Psoas muscle (tissue), 8 donors: Measurements from ENCODE around the gene MMP25. TPM values are rescaled to one million over a fixed set of nuclear protein-coding genes. Genes with fewer than 3 reads are reported as not detected.

Experiments used
- ATAC-seq, 4 donors: fragments of 200-7000 bp; cut with Tn5 transposase; one replicate each; pipeline ENCODE4 v1.9.1; 2020; ENCODE audit warnings: moderate library complexity in 3 of 4, mild to moderate bottlenecking in 2 of 4
- DNase-seq, 2 donors: peaks; one replicate each; pipeline ENCODE4 v3.0.0-alpha.2; 2020
- H3K27ac ChIP-seq: fragments of 200-600 bp; one replicate; pipeline ENCODE4 v1.8.0; 2022
- H3K27me3 ChIP-seq, 3 donors: fragments of 200-600 bp in 1 of 3; one replicate each; pipeline versions ENCODE4 v1.6.1 to v1.8.0; 2013 to 2022; ENCODE audit warnings: low read length in 2 of 3, mild to moderate bottlenecking in 2 of 3, moderate library complexity in 1 of 3; ENCODE audit not compliant: insufficient read depth in 3 of 3
- H3K36me3 ChIP-seq, 2 donors: fragments of 200-600 bp in 1 of 2; one replicate each; pipeline versions ENCODE4 v1.6.1 to v1.8.0; 2013 to 2022; ENCODE audit warnings: low read depth in 1 of 2, mild to moderate bottlenecking in 1 of 2, moderate library complexity in 1 of 2; ENCODE audit not compliant: insufficient read depth in 1 of 2
- H3K4me1 ChIP-seq: fragments of 200-600 bp; one replicate; pipeline ENCODE4 v1.8.0; 2022
- H3K4me3 ChIP-seq: fragments of 200-600 bp; one replicate; pipeline ENCODE4 v1.8.0; 2022; ENCODE audit warnings: mild to moderate bottlenecking
- H3K9me3 ChIP-seq: fragments of 200-600 bp; one replicate; pipeline ENCODE4 v1.8.0; 2022
- CTCF ChIP-seq: fragments of 200-600 bp; IDR thresholded peaks from one replicate; pipeline ENCODE4 v1.8.0; 2022; ENCODE audit warnings: antibody characterized with exemption
- WGBS, 3 donors: extraction: QIAGEN DNeasy Blood & Tissue Kit; methylation state at CpG; one replicate each; pipeline versions ENCODE4 v1.1.6 to v1.1.7; 2013; 5-methylcytosine and 5-hydroxymethylcytosine counted together
- intact Hi-C, 2 donors: fragments of 100-400 bp; cut with DNase I; formaldehyde crosslinking; loops; one replicate each; pipeline versions ENCODE4 v1.11.0 to v1.14.2; 2022
- polyA plus RNA-seq, 3 donors: library from polyadenylated mRNA; stranded (reverse); fragments of 200-250 nt; gene quantifications; one replicate each; pipeline ENCODE4 v1.2.3, GENCODE V29; 2013
- total RNA-seq, 4 donors: library from RNA; stranded (reverse); fragmentation: NEBNext Ultra II Directional in 2 of 4; extraction: Animal tissue kit (Norgen Biotek cat#: 25700) in 2 of 4; gene quantifications; one replicate each; pipeline versions ENCODE4 v1.2.1 to v1.2.4, GENCODE V29; 2021 to 2023
- donor health status: healthy with polysubstance abuse.
- donor health status: DM: no; HTN: no; CAD: no; lungs with moderate emphysema.
- donor health status: Bipolar disorder and iron deficiency.
- donor health status: healthy.
- donor health status: DM: yes; HTN: yes; CAD: no.
- donor health status: DM: no; HTN: no; CAD: no.
- donor health status: DM: no; HTN: no; CAD: no.
- donor health status: DM: yes; HTN: yes; CAD: no.

Gene MMP25
- total and polyA plus RNA-seq, 7 donors, result 0.13 to 2.3 (median 1.0) TPM

- H3K27me3 ChIP-seq, result no peaks in the 10 kb centered on the region
- no peak overlapping the region for H3K4me3 ChIP-seq
- H3K36me3 ChIP-seq, result peaks cover 0 to 13% of the 10 kb centered on the region in 2 donors
- H3K4me1 ChIP-seq, result peaks cover 48% of the 10 kb centered on the region
- TF ChIP-seq CTCF, result no peak
- peak overlapping the region; percentile 78 for H3K27ac ChIP-seq
- 90 to 98% (median 94%) methylated on average over 8 of the region's 8 CpGs for WGBS, 3 donors
- no peaks in the 10 kb centered on the region for H3K9me3 ChIP-seq
- intact Hi-C loops, result loop anchor here (5.0 kb wide), 1 partner anchor 33 kb away; the partner anchor contains the start of gene ZSCAN10 (in 2 of the 2)
- ATAC-seq, result no peak
- DNase-seq, result no peak
Observed at GRCh38 chr16:3063625-3064386, 17.4 kb downstream of the MMP25 start.

GRCh38 chr16:3065069-3065741, 18.8 kb downstream of the MMP25 start, which contains the start of gene IL32:
IL32 (plus strand) TSS chr16:3065640; CDS start chr16:3065812, 172 bp downstream.
- H3K9me3 ChIP-seq, result no peaks in the 10 kb centered on the region
- H3K4me1 ChIP-seq, result peaks cover 41% of the 10 kb centered on the region
- intact Hi-C loops, result no loop called here
- 10 to 34% (median 20%) methylated on average over 13 of the region's 13 CpGs for WGBS, 3 donors
- no peak for TF ChIP-seq CTCF
- H3K27me3 ChIP-seq, result no peaks in the 10 kb centered on the region
- H3K27ac ChIP-seq, result peak within 1 kb of the TSS; percentile 78
- DNase-seq (peak in 1 of 2 donors; percentile 48), ATAC-seq (peak; percentile 53 to 87 (median 68))
- H3K4me3 ChIP-seq, result peak within 1 kb of the TSS; percentile 73
- peaks cover 0 to 13% of the 10 kb centered on the region in 2 donors for H3K36me3 ChIP-seq

GRCh38 chr16:3065742-3066439, 19.5 kb downstream of the MMP25 start:
- H3K9me3 ChIP-seq, result no peaks in the 10 kb centered on the region
- peaks cover 34% of the 10 kb centered on the region for H3K4me1 ChIP-seq
- H3K27ac ChIP-seq, result peak overlapping the region; percentile 78
- H3K27me3 ChIP-seq, result no peaks in the 10 kb centered on the region
- ATAC-seq (peak in 2 of 4 donors; percentile 18 to 35), DNase-seq (no peak)
- no peak for TF ChIP-seq CTCF
- peaks cover 0 to 13% of the 10 kb centered on the region in 2 donors for H3K36me3 ChIP-seq
- peak overlapping the region; percentile 73 for H3K4me3 ChIP-seq
- WGBS, 3 donors, result 15 to 37% (median 20%) methylated on average over 22 to 26 of the region's 26 CpGs
- intact Hi-C loops, result no loop called here

- Histone ChIP-seq H3K4me1 (peaks cover 29% of the 10 kb centered on the region), H3K36me3 (peaks cover 0 to 13% of the 10 kb centered on the region in 2 donors), H3K27me3 (no peaks in the 10 kb centered on the region), H3K4me3 (peak overlapping the region; percentile 73), H3K9me3 (no peaks in the 10 kb centered on the region), H3K27ac (peak overlapping the region; percentile 78)
- ATAC-seq (no peak), DNase-seq (no peak)
- no peak for TF ChIP-seq CTCF
- 42 to 58% (median 44%) methylated on average over 7 of the region's 7 CpGs for WGBS, 3 donors
- intact Hi-C loops, result no loop called here
Observed at GRCh38 chr16:3066440-3066748, 20.0 kb downstream of the MMP25 start.
